ENCODE measurements around the gene ZNF541.

- TF ChIP-seq GATA2 (IDR thresholded peaks at IDR 0.05; ENCODE audit: low read depth, low read length) (no peak), GATA3 (IDR thresholded peaks at IDR 0.05; ENCODE audit: low read depth, low read length) (no peak)
Observed at GRCh38 chr19:47569331-47569730, 3.6 kb downstream of the ZNF541 start.

Measured in SH-SY5Y (cell line).